ENCODE data around the gene RASSF7.
"Not testable (repeated sequence)": the region's sequence is repeated elsewhere in the genome, so short reads cannot be mapped to it uniquely, and the experiment has no call there.

The RASSF7 gene

GRCh38 chr11:560305-561147 lies at the start of gene RASSF7, which contains the start of gene LMNTD2:
Gene RASSF7 (plus strand): TSS chr11:560970. CDS start chr11:561769, 799 bp downstream.
Gene LMNTD2 (minus strand): TSS chr11:560738. CDS start chr11:560716, 22 bp downstream.
- DNase-seq: peak; percentile 77

- no peak for DNase-seq
These were observed 47.8 kb upstream of the RASSF7 start for GRCh38 chr11:512761-513595.

- no peak for DNase-seq
These were observed 46.2 kb upstream of the RASSF7 start for GRCh38 chr11:514606-515005.

- no peak for DNase-seq
These were observed 45.6 kb upstream of the RASSF7 start for GRCh38 chr11:515131-515530.

- DNase-seq: no peak
These were observed 44.4 kb upstream of the RASSF7 start for GRCh38 chr11:516400-516799.

- DNase-seq: not testable (repeated sequence)
These were observed 43.7 kb upstream of the RASSF7 start for GRCh38 chr11:516918-517685.

- no peak for DNase-seq
These were observed 42.1 kb upstream of the RASSF7 start for GRCh38 chr11:518463-519202.

- no peak for DNase-seq
These were observed 40.2 kb upstream of the RASSF7 start for GRCh38 chr11:520428-521176.

- no peak for DNase-seq
These were observed 39.5 kb upstream of the RASSF7 start for GRCh38 chr11:521177-521688.

- DNase-seq: no peak
These were observed 34.6 kb upstream of the RASSF7 start for GRCh38 chr11:526192-526591.

GRCh38 chr11:528166-528814 lies 32.5 kb upstream of the RASSF7 start:
- no peak for DNase-seq

- DNase-seq: no peak
These were observed 31.7 kb upstream of the RASSF7 start for GRCh38 chr11:528815-529727.

GRCh38 chr11:529728-530411 lies 30.9 kb upstream of the RASSF7 start:
- DNase-seq: no peak

- no peak for DNase-seq
These were observed 29.6 kb upstream of the RASSF7 start for GRCh38 chr11:530960-531831.

- DNase-seq: no peak
These were observed 28.7 kb upstream of the RASSF7 start for GRCh38 chr11:531919-532526.

GRCh38 chr11:532527-532985 lies 28.2 kb upstream of the RASSF7 start:
- DNase-seq: no peak

GRCh38 chr11:532986-533585 lies 27.7 kb upstream of the RASSF7 start:
- no peak for DNase-seq

Data from NCI-H510A (cell line).